Ascending aorta (tissue), 2 donors: ENCODE measurements around the gene LDLRAD2. TPM values are rescaled to one million over a fixed set of nuclear protein-coding genes. Genes with fewer than 3 reads are reported as not detected.

ENCODE experiments used
- DNase-seq, 2 donors: peaks; one replicate each; pipeline ENCODE4 v3.0.0-alpha.2; 2019; ENCODE audit warnings: low spot score in 2 of 2
- H3K27ac ChIP-seq, 2 donors: fragments of 200-600 bp; sonication (generic); one replicate each; pipeline ENCODE4 v1.5.1; 2016 to 2017; ENCODE audit warnings: mild to moderate bottlenecking in 1 of 2
- H3K27me3 ChIP-seq: fragments of 200-600 bp; sonication (generic); one replicate; pipeline ENCODE4 v1.5.1; 2017
- H3K36me3 ChIP-seq, 2 donors: fragments of 200-600 bp; sonication (generic); one replicate each; pipeline ENCODE4 v1.5.1; 2016
- H3K4me1 ChIP-seq, 2 donors: fragments of 200-600 bp; sonication (generic); one replicate each; pipeline ENCODE4 v1.5.1; 2016 to 2017; ENCODE audit warnings: mild to moderate bottlenecking in 1 of 2
- H3K4me3 ChIP-seq, 2 donors: fragments of 200-600 bp; sonication (generic); one replicate each; pipeline ENCODE4 v1.5.1; 2016 to 2017; ENCODE audit warnings: mild to moderate bottlenecking in 1 of 2
- H3K9me3 ChIP-seq, 2 donors: fragments of 200-600 bp; sonication (generic); one replicate each; pipeline ENCODE4 v1.5.1; 2016
- CTCF ChIP-seq, 3 experiments: fragments of 200-600 bp in 2 of 3; fragments of 450-650 bp in 1 of 3; sonication (generic) in 2 of 3; IDR thresholded peaks; one replicate each; pipeline ENCODE4 v1.5.1; 2016 to 2019; ENCODE audit warnings: antibody characterized with exemption in 3 of 3, mild to moderate bottlenecking in 1 of 3, moderate library complexity in 1 of 3
- intact Hi-C: fragments of 100-400 bp; cut with DNase I; formaldehyde crosslinking; loops from one replicate; pipeline ENCODE4 v1.15.1; 2023
- total RNA-seq: library from RNA; depleted of rRNA; stranded (reverse); fragments of >200 nt; gene quantifications from one replicate; pipeline ENCODE4 v1.1.0, GENCODE V29; 2016

LDLRAD2 gene
- total RNA-seq, 1 donor from 2014 or later: not detected

GRCh38 chr1:21849909-21850576 lies 38.0 kb downstream of the LDLRAD2 start:
- Histone ChIP-seq H3K4me3 (no peak overlapping the region), H3K9me3 (no peaks in the 10 kb centered on the region), H3K4me1 (no peaks in the 10 kb centered on the region), H3K36me3 (peaks cover 100% of the 10 kb centered on the region in 2 donors), H3K27ac (no peak overlapping the region), H3K27me3 (no peaks in the 10 kb centered on the region)
- intact Hi-C loops: no loop called here
- DNase-seq: no peak
- TF ChIP-seq CTCF (IDR thresholded peaks at IDR 0.05): no peak

DNA sequence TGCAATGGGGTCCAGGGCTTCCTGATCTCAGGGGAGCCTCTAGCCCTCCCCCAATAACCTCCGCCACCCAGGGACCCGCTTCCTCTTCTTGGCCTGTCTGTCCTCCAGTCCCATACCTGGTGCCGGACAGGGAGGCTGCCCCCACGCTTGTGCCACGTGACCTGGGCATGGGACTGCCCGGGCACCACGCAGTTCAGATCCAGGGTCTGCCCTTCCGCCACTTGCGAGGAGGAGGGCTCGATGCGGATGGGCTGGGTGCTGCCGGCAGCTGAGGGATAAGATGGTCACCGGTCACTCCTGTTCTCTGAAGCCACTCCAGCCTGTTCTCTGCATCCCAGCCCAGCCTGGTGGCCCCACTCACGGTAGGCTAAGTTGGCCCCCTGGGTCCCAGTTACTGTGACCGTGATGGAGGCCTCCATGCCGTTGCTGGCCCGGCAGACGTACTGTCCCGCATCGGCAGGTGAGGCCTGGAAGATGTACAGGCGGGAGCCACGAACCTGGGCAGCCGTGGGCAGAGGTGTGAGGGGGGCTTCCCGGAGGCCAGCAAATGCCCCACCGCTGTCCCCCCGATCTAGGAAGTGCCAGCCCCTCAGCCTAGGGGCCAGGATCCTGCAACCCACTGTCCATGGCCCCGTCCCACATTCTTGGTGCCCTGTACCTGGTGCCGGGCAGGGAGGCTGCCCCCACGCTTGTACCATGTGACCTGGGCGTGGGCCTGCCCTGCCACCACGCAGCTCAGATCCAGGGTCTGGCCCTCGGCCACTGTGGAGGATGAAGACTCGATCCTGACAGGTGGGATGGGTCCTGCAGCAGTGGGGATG lies 39.6 kb downstream of the LDLRAD2 start:
- TF ChIP-seq CTCF (IDR thresholded peaks at IDR 0.05): no peak
- H3K4me1 ChIP-seq: no peaks in the 10 kb centered on the region
- no peak overlapping the region for H3K27ac ChIP-seq
- no peaks in the 10 kb centered on the region for H3K27me3 ChIP-seq
- H3K36me3 ChIP-seq: peaks cover 100% of the 10 kb centered on the region in 2 donors
- H3K9me3 ChIP-seq: no peaks in the 10 kb centered on the region
- DNase-seq: no peak
- intact Hi-C loops: no loop called here
- H3K4me3 ChIP-seq: no peak overlapping the region

- H3K4me1 ChIP-seq: no peaks in the 10 kb centered on the region
- intact Hi-C loops: no loop called here
- TF ChIP-seq CTCF (IDR thresholded peaks at IDR 0.05): no peak
- H3K27ac ChIP-seq: no peak overlapping the region
- no peak for DNase-seq
- no peaks in the 10 kb centered on the region for H3K9me3 ChIP-seq
- H3K27me3 ChIP-seq: no peaks in the 10 kb centered on the region
- H3K4me3 ChIP-seq: no peak overlapping the region
- H3K36me3 ChIP-seq: peaks cover 100% of the 10 kb centered on the region in 2 donors
These were observed 40.4 kb downstream of the LDLRAD2 start for GRCh38 chr1:21852282-21853130.

GRCh38 chr1:21853131-21853427 lies 41.0 kb downstream of the LDLRAD2 start:
- TF ChIP-seq CTCF (IDR thresholded peaks at IDR 0.05): no peak
- no peak for DNase-seq
- no peaks in the 10 kb centered on the region for H3K4me1 ChIP-seq
- no peak overlapping the region for H3K27ac ChIP-seq
- no peaks in the 10 kb centered on the region for H3K9me3 ChIP-seq
- intact Hi-C loops: no loop called here
- peaks cover 100% of the 10 kb centered on the region in 2 donors for H3K36me3 ChIP-seq
- H3K4me3 ChIP-seq: no peak overlapping the region
- no peaks in the 10 kb centered on the region for H3K27me3 ChIP-seq

DNA sequence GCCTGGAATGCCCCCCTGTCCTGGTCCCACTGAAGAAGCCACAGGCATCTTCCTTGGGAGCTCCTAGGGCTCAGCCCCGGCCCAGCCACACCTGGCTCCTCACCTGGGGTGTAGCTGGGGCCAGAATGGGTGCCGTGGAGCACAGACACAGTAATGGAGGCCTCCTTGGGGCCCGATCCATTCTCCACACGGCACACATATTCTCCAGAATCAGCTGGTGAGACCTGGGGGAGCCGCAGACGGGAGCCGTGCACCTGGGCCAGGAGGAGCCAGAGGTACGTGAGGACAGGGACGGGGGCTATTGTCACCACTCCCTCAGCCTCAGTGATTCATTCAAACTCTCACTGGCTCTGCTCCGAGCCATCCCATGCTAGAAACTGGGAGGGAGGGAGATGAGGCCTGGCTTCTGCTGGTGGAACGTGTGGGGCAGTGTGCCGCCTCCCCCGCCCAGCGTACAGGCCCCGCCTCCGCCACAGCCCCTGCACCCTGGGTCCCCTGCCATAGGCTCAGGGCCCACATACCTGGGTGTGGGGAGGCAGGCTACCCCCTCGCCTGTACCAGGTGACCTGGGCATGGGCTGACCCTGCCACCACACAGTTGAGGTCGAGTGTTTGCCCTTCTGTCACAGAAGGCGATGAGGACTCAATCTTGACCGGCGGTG lies 42.2 kb downstream of the LDLRAD2 start:
- Histone ChIP-seq H3K27me3 (no peaks in the 10 kb centered on the region), H3K27ac (no peak overlapping the region), H3K36me3 (peaks cover 100% of the 10 kb centered on the region in 2 donors), H3K9me3 (no peaks in the 10 kb centered on the region), H3K4me1 (no peaks in the 10 kb centered on the region), H3K4me3 (no peak overlapping the region)
- TF ChIP-seq CTCF (IDR thresholded peaks at IDR 0.05): no peak
- intact Hi-C loops: no loop called here
- DNase-seq: no peak
